ENCODE results near the gene TLK2.
"Not testable (repeated sequence)": the region's sequence is repeated elsewhere in the genome, so short reads cannot be mapped to it uniquely, and the experiment has no call there.

DNA sequence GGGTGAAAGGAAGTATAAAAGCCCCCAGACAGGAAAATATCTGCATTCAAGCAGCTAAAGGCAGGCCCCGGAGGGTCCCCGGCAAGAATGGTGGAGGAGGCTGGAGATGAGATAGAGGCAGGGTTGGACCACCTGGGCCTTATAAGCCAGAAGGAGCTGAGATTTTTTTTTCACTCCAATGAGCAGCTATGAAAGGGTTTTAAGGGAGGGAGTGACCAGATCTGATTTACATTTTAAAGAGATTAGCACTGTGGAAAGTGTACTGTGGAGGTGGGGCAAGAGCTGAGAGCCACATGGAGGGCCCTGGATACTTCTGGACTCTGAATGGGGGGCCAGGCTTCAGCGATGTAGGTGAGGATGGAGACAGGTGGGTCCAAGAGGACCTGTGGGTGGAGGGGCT, 14.2 kb upstream of the TLK2 start:
- TF ChIP-seq CTCF (IDR thresholded peaks at IDR 0.05; ENCODE audit: low read length); EZH2 (optimal IDR thresholded peaks at IDR 0.05; ENCODE audit: low read depth, low read length): not testable (repeated sequence)
